Cardiac atrium fibroblast (primary cell): Measurements from ENCODE around the gene ETNK2. TPM values are rescaled to one million over a fixed set of nuclear protein-coding genes. Genes with fewer than 3 reads are reported as not detected.

Source experiments
- total RNA-seq: library from RNA; depleted of rRNA; stranded (reverse); fragments of >200 nt; gene quantifications from 2 replicates; pipeline ENCODE4 v1.2.3, GENCODE V29; 2015

The ETNK2 gene
- 4.7 and 6.7 TPM in 2 replicates for total RNA-seq

GRCh38 chr1:204151552-204152309 lies at the start of gene ETNK2:
Gene ETNK2 (minus strand): TSS chr1:204152044. CDS start chr1:204151852, 192 bp downstream.

GRCh38 chr1:204196068-204196795 lies 44.4 kb upstream of the ETNK2 start, which contains the start of gene KISS1:
Gene KISS1 (minus strand): TSS chr1:204196491. CDS start chr1:204192876, 3,615 bp downstream.

GRCh38 chr1:204166219-204166618 lies 14.4 kb upstream of the ETNK2 start, which contains the start of gene REN:
Gene REN (minus strand): TSS chr1:204166337. CDS start chr1:204166293, 44 bp downstream.

Other genes starting within 250 kb of the ETNK2 start
- gene SOX13, start 78.9 kb downstream of the ETNK2 start, total RNA-seq, result 6.0 and 10.8 TPM in 2 replicates
- not detected in 2 replicates for gene REN, start 14.3 kb upstream of the ETNK2 start, total RNA-seq
- not detected in 2 replicates for gene KISS1, start 44.4 kb upstream of the ETNK2 start, total RNA-seq
- gene GOLT1A, start 61.9 kb upstream of the ETNK2 start, total RNA-seq, result not detected in 2 replicates
- gene PLEKHA6, start 207.9 kb upstream of the ETNK2 start, total RNA-seq, result 3.7 and 37.0 TPM in 2 replicates